ENCODE results near the gene LIFR.
A peak's percentile ranks its signal among the peaks of the same experiment; 100 is the strongest.
"Not testable (repeated sequence)": the region's sequence is repeated elsewhere in the genome, so short reads cannot be mapped to it uniquely, and the experiment has no call there.

The LIFR gene

DNA sequence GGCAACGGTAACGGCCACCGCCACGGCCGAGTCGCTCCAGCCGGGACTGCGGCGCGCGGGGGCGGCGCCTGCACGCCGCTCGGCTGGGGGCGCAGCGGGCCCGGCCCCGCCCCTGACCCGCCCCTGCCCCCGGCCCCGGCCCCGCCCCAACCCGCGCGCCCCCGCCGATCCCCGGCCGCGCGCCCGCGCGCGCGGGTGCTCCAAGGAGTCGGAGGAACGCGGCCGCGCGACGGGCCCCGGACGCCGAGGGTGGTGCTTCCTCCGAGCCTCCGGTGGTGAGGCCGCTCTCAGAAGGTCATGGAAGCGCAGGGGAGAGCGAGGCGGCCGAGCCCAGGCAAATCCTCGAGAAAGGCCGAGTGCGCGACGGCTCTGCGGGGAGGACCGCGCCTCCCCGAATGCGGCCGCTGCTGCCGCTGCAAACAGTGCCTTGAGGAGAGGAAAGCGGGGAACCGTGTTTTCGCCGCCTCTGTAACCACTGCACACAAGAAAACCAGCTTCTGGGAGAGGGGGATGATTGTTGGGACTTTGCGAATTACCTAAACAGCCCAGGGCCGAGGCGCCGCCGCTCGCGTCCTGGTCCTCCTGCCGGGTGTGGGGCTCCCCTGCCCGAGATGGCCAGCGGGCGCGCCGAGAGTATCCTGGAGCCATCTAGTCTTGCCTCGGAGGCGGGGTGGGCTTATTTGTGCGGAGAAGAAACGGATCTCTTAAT, at the start of gene LIFR:
Gene LIFR, minus strand, starts transcription at position 48 of the 709 bp plus-strand sequence. CDS start 25,999 bp downstream, outside the sequence.
- DNase-seq, result peak; percentile 94

DNA sequence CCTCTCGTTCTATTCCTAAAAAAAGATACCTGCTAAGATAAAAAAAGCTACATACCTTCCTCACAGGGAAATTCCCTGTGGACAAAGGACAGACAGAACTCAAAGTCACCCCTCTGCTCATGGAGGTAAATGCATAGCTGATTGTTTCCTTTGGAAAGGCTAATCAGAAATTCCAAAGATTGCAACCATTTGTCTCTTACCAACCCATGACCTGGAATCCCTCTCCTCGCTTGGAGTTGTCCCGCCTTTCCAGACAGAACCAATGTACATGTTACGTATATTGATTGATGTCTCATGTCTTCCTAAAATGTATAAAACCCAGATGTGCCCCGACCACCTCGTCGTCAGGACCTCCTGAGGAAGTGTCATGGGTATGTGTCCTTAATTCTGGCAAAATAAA, 49.2 kb upstream of the LIFR start:
- DNase-seq, result no peak

DNA sequence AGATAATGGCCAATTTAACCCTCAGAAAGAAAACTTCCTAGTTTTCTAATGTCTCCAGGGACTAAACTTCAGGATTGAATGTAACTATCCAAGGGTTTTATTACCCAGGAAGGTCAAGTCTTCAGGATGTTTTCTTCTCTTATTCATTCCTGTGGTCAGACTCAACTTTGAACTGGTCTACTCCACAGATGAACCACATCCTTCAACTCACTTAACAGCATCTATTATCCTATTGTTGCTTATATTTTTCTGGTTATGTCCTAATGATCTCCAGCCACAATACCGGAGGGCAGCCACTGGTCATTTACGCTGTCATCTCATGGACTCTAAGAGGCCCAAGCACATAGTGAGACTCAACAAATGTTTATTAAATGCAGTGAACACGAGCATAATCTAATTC, 47.2 kb upstream of the LIFR start:
- no peak for DNase-seq

GRCh38 chr5:38602641-38603040, 46.2 kb upstream of the LIFR start:
- DNase-seq, result no peak

GRCh38 chr5:38601863-38602298, 45.4 kb upstream of the LIFR start:
- DNase-seq, result no peak

GRCh38 chr5:38601133-38601862, 44.9 kb upstream of the LIFR start:
- DNase-seq, result no peak

DNA sequence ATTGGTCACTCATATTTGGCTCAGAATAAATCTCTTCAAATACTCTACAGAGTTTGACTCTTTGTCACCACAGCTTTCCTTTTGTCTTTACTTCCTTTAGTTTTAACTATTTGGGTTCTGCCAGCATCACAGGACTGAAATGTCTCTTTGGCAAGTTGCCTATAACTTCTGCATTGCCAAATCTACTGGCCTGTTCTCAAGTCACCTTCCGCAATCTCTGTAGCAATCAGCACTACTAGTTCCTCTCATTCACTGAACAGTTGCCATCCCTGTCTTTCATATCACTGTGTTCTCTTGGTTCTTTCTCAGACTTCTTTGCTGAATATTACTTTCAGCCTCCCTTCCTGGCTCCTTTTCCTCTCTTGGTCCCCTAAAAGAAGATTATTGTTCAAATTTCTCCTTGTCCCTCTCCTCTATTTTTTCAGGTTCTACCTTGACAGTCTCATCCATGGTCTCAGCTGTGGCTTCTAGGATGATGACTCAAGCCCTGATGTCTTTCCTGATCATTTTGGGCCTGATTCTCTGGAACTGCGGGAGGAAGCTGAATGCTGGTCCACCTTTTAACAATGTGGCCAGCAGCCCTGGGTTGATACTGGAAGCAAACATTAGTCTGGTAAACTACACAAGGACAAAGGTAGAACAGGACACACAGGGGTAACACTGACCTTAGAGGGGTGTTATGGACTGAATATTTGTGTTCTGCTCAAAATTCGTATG, 44.0 kb upstream of the LIFR start:
- no peak for DNase-seq

DNA sequence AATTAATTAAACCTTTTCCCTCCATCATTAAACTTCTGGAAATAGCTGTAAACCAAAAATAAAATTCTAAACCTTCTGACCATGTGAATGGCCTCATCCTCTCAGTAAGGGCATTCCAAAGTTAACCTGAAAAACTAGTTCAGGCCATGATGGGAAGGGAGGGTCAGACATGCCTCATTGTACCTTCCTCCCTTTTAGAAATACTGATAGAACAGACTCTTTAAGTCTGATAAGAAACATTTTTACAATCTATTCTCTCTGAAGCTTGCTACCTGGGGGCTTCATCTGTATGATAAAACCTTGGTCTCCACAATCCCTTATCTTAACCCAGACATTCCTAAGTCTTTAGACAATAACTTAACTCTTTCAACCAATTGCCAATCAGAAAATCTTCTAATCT, 43.3 kb upstream of the LIFR start:
- DNase-seq, result not testable (repeated sequence)

GRCh38 chr5:38598994-38599617, 42.7 kb upstream of the LIFR start:
- peak; percentile 66 for DNase-seq

DNA sequence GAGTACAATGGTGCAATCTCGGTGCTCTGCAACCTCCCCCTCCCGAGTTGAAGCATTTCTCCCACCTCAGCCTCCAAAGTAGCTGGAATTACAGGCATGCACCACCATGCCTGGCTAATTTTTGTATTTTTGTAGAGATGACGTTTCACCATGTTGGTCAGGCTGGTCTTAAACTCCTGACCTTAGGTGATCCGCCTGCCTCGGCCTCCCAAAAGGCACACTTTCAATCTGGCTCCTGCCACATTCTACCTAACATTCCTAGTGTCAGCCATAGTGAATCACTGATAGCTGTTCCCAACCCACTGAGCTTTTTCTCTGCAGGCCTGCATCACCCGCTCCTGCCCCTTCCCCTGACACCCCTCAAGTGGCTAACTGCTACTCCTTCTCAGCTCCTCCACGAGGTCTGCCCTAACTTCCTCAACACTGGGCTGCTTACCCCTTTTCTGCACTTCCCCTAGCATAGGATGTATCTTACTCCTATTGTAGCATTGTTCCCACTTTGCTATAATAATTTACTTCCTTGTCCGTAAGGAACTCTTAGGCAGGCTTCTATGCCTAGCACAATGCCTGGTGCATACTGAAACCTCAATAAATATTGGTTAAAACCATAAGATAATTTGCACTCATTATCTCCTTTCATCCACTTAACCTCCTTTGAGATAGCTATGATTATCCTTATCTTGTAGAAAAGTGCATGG, 42.0 kb upstream of the LIFR start:
- peak; percentile 65 for DNase-seq

DNA sequence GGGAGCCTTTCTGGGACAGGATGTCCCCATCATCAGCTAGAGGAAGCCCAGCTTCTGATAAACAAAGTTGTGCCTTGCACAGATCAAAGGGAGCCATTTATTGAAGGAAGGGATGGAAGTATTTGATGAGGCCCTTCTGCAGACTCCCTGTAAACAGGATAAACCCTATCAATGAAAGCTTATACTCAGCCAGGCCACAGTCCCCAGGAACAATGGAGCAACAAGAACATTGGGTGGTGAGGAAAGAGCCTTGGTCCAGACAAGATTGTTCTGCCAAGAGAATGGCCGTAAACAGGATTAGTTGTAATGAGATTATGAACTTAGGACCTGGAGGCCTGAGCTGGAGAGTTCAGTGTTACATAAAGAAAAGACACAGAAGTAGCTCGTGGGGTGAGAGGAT, 40.5 kb upstream of the LIFR start:
- peak; percentile 54 for DNase-seq

GRCh38 chr5:38595132-38595745, 38.8 kb upstream of the LIFR start:
- DNase-seq, result peak; percentile 89

DNA sequence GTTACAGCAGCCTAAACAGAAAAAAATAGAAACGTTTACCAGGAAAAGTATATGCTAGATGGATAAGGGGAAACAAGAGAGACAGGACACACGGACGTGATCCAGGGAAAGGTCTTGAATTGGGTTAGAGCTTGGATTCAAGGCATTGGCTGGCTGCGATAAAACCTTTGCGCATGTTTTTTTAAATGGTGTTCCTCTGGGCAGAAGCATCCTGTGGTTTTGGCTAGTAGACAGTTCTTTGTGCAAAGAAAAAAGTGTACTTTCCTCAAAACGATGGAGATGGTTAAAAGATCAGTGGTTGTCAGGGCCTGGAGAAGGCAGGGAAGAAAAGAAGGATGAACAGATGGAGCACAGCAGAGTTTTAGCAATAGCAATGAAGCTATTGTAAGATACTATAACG, 37.5 kb upstream of the LIFR start:
- no peak for DNase-seq

- no peak for DNase-seq
Measured at GRCh38 chr5:38591523-38591849, 35.0 kb upstream of the LIFR start.

DNA sequence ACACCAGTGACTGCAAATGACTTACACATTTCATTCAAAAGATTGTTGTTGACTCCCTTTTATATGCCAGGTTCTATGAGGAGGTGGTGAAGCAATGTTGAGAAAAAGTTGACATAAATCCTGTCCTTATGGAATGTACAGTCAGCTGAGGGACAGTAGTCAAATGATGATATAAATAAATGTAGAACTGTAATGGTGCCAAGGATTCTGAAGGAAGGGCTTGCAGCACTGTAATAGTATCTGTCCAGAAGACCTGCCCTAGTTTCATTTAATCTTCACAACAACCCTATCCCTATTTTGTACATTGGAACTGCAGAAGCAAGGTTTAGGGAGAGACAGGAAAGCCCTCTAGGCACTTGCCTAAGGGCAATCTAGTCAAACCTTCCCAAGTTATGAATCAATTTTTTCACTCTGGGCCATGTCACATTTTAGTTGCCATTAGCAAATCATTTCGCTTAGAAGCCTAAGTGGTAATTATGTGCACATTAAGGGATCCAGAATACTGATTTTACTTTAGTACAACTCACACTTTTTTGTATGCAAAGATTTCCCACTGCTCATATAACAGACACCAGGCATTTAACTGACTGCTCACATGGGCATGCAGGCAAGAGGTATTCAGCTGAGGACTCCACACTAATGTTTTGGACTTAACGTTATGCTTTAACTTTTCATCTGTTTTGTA, 34.5 kb upstream of the LIFR start:
- no peak for DNase-seq

DNA sequence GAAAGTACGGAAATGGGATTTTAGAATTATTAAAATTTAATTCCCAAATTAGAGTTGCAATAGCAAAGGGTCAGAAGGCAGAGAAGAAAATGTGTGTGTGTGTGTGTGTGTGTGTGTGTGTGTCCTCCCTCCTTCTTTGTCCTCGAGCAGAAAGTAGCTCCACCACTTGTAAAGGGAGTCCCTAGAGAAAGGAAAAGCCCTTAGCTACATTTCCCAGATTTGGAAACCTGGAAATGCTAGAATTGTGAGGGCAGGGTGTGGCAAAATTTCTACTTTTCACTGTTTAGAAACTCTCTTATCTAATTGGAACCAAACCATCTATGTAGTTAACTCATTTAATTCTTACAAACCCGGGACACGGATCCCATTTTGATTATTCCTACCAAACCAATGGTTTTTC, 33.2 kb upstream of the LIFR start:
- no peak for DNase-seq

GRCh38 chr5:38585816-38586215, 29.4 kb upstream of the LIFR start:
- DNase-seq, result no peak

DNA sequence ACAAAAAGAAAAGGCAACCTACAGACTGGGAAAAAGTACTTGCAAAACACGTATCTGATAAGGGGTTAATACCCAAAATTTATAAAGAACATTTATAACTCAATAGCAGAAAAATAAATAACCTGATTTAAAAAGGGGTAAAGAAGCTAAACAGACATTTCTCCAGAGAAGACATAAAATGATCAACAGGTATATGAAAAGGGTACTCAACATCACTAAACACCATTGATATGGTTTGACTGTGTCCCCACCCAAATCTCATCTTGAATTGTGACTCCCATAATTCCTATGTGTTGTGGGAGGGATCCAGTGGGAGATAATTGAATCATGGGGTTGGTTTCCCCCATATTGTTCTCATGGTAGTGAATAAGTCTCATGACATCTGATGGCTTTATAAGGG, 27.1 kb upstream of the LIFR start:
- DNase-seq, result no peak

- DNase-seq, result no peak
Measured at GRCh38 chr5:38582975-38583319, 26.5 kb upstream of the LIFR start.

GRCh38 chr5:38582293-38582974, 26.0 kb upstream of the LIFR start:
- no peak for DNase-seq

DNA sequence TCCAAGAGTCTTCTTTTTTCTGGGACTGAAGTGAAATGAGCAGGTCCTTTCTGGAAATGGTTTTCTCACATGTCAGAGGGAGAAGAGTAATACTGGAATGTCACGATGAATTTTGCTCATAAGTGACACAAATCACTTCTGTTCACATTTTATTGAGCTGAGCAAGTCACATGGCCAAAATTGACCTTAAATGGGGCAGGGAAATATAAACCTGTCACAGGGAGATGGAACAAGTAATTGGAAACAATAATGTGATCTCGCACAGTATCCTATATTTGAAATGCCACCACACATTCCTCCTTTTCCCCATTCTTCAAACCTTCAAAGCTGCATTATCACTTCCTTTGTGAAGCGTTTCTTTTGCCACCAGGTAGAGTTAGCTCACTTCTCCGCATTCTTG, 25.2 kb upstream of the LIFR start:
- DNase-seq, result no peak

Data from islet precursor cell (in vitro differentiated cells).